H9 (cell line): ENCODE results near the gene ARAP1. TPM values are rescaled to one million over a fixed set of nuclear protein-coding genes. Genes with fewer than 3 reads are reported as not detected.
A peak's percentile ranks its signal among the peaks of the same experiment; 100 is the strongest.

Experiments
- DNase-seq: peaks from one replicate; pipeline ENCODE4 v3.0.0-alpha.2; 2017
- H2AFZ ChIP-seq: one replicate; pipeline ENCODE4 v1.6.1; 2013; ENCODE audit warnings: mild to moderate bottlenecking, low read length, control low read depth, moderate library complexity
- H2AK5ac ChIP-seq: 2 replicates; pipeline ENCODE4 v1.6.1; 2013; ENCODE audit warnings: low read length, control low read depth, mixed read lengths; ENCODE audit not compliant: insufficient read length
- H2BK120ac ChIP-seq: one replicate; pipeline ENCODE4 v1.6.1; 2013; ENCODE audit warnings: low read depth, mild to moderate bottlenecking, low read length, control low read depth, inconsistent platforms; ENCODE audit not compliant: poor library complexity, severe bottlenecking
- H2BK12ac ChIP-seq: 2 replicates; pipeline ENCODE4 v1.6.1; 2013; ENCODE audit warnings: low read length, control low read depth, mixed read lengths, low read depth; ENCODE audit not compliant: insufficient read length
- H2BK15ac ChIP-seq: 2 replicates; pipeline ENCODE4 v1.6.1; 2013; ENCODE audit warnings: low read depth, low read length, control low read depth
- H2BK20ac ChIP-seq: one replicate; pipeline ENCODE4 v1.6.1; 2013; ENCODE audit warnings: low read depth, mild to moderate bottlenecking, low read length, control low read depth, inconsistent platforms; ENCODE audit not compliant: poor library complexity, severe bottlenecking
- H2BK5ac ChIP-seq: 2 replicates; pipeline ENCODE4 v1.6.1; 2013; ENCODE audit warnings: low read length, control low read depth, mixed read lengths; ENCODE audit not compliant: insufficient read length
- H3K14ac ChIP-seq: 2 replicates; pipeline ENCODE4 v1.6.1; 2013; ENCODE audit warnings: low read length, control low read depth; ENCODE audit not compliant: insufficient read depth
- H3K18ac ChIP-seq: 2 replicates; pipeline ENCODE4 v1.6.1; 2013; ENCODE audit warnings: low read depth, mild to moderate bottlenecking, mixed read lengths, low read length, control low read depth; ENCODE audit not compliant: insufficient read length
- H3K23ac ChIP-seq: 2 replicates; pipeline ENCODE4 v1.6.1; 2013; ENCODE audit warnings: low read length, control low read depth, mixed read lengths, low read depth; ENCODE audit not compliant: insufficient read length
- H3K23me2 ChIP-seq: 2 replicates; pipeline ENCODE4 v1.6.1; 2013; ENCODE audit warnings: low read depth, mild to moderate bottlenecking, mixed read lengths, low read length, control low read depth; ENCODE audit not compliant: insufficient read length, poor library complexity, severe bottlenecking
- H3K27ac ChIP-seq: 2 replicates; pipeline ENCODE4 v1.5.1; 2013; ENCODE audit warnings: low read length, control low read depth, mixed read lengths, low read depth; ENCODE audit not compliant: insufficient read length
- H3K27me3 ChIP-seq: 2 replicates; pipeline ENCODE4 v1.6.1; 2013; ENCODE audit warnings: low read length, control low read depth, inconsistent platforms; ENCODE audit not compliant: insufficient read depth
- H3K4ac ChIP-seq: 2 replicates; pipeline ENCODE4 v1.6.1; 2013; ENCODE audit warnings: low read depth, mild to moderate bottlenecking, control low read depth, inconsistent platforms, low read length, moderate library complexity
- H3K4me1 ChIP-seq: 2 replicates; pipeline ENCODE4 v1.6.1; 2013; ENCODE audit warnings: low read length, control low read depth, inconsistent platforms; ENCODE audit not compliant: insufficient read depth
- H3K4me2 ChIP-seq: 2 replicates; pipeline ENCODE4 v1.6.1; 2013; ENCODE audit warnings: low read length, control low read depth, mixed read lengths; ENCODE audit not compliant: insufficient read length, insufficient read depth
- H3K56ac ChIP-seq: 2 replicates; pipeline ENCODE4 v1.6.1; 2013; ENCODE audit warnings: low read depth, mild to moderate bottlenecking, mixed read lengths, low read length, control low read depth; ENCODE audit not compliant: insufficient read length
- H3K79me1 ChIP-seq: 2 replicates; pipeline ENCODE4 v1.6.1; 2013; ENCODE audit warnings: low read depth, mild to moderate bottlenecking, moderate library complexity, low read length, control low read depth, inconsistent platforms; ENCODE audit not compliant: insufficient read depth, poor library complexity, severe bottlenecking
- H3K79me2 ChIP-seq: 2 replicates; pipeline ENCODE4 v1.6.1; 2013; ENCODE audit warnings: low read length, control low read depth, inconsistent platforms; ENCODE audit not compliant: insufficient read depth
- H3K9ac ChIP-seq: 2 replicates; pipeline ENCODE4 v1.6.1; 2013; ENCODE audit warnings: low read length, control low read depth, mixed read lengths; ENCODE audit not compliant: insufficient read length; ENCODE audit errors: extremely low read depth
- H3K9me3 ChIP-seq: one replicate; pipeline ENCODE4 v1.6.1; 2013; ENCODE audit warnings: low read depth, low read length, inconsistent platforms; ENCODE audit not compliant: control insufficient read depth
- H3T11ph ChIP-seq: one replicate; pipeline ENCODE4 v1.6.1; 2013; ENCODE audit warnings: mild to moderate bottlenecking, low read length, control low read depth, inconsistent platforms
- H4K20me1 ChIP-seq: one replicate; pipeline ENCODE4 v1.6.1; 2013; ENCODE audit not compliant: control insufficient read depth, insufficient read length, insufficient read depth
- H4K5ac ChIP-seq: 2 replicates; pipeline ENCODE4 v1.6.1; 2013; ENCODE audit warnings: low read depth, mild to moderate bottlenecking, mixed read lengths, low read length, control low read depth; ENCODE audit not compliant: insufficient read length
- H4K8ac ChIP-seq: replicated peaks from 2 replicates; pipeline ENCODE4 v1.6.1; 2013; ENCODE audit warnings: low read length, control low read depth, mixed read lengths, low read depth; ENCODE audit not compliant: insufficient read length
- H4K91ac ChIP-seq: 2 replicates; pipeline ENCODE4 v1.6.1; 2013; ENCODE audit warnings: low read depth, mild to moderate bottlenecking, moderate library complexity, mixed read lengths, low read length, control low read depth; ENCODE audit not compliant: insufficient read length
- H3K27ac Mint-ChIP-seq, 3 experiments: 2 replicates in 2 of 3; 3 replicates in 1 of 3; pipeline ENCODE4 v1.8.0; 2020 to 2021; ENCODE audit warnings: mixed read lengths in 3 of 3, mild to moderate bottlenecking in 1 of 3, moderate library complexity in 1 of 3
- H3K27me3 Mint-ChIP-seq: 2 replicates; pipeline ENCODE4 v1.8.0; 2021; ENCODE audit warnings: low read depth, mild to moderate bottlenecking, moderate library complexity, mixed read lengths
- H3K36me3 Mint-ChIP-seq, 3 experiments: 2 replicates in 2 of 3; 3 replicates in 1 of 3; pipeline ENCODE4 v1.8.0; 2020 to 2021; ENCODE audit warnings: low read depth in 3 of 3, mixed read lengths in 3 of 3; ENCODE audit not compliant: insufficient read depth in 1 of 3
- H3K4me1 Mint-ChIP-seq, 2 experiments: 2 replicates each; pipeline ENCODE4 v1.8.0; 2020; ENCODE audit warnings: mixed read lengths in 2 of 2
- H3K4me3 Mint-ChIP-seq, 2 experiments: 2 replicates in 1 of 2; 3 replicates in 1 of 2; pipeline ENCODE4 v1.8.0; 2020 to 2021; ENCODE audit warnings: mild to moderate bottlenecking in 2 of 2, mixed read lengths in 2 of 2, moderate library complexity in 1 of 2
- H3K9me3 Mint-ChIP-seq, 2 experiments: 2 replicates in 1 of 2; 3 replicates in 1 of 2; pipeline ENCODE4 v1.8.0; 2020; ENCODE audit warnings: mild to moderate bottlenecking in 2 of 2, mixed read lengths in 2 of 2, moderate library complexity in 1 of 2
- CTCF ChIP-seq: fragments of 200-600 bp; sonication (generic); conservative IDR thresholded peaks from 3 replicates; pipeline ENCODE4 v1.8.0; 2021; ENCODE audit warnings: antibody characterized with exemption, mild to moderate bottlenecking
- WGBS: extraction: QIAGEN DNeasy Blood & Tissue Kit; methylation state at CpG from one replicate; pipeline ENCODE4 v1.1.7; 2013; ENCODE audit warnings: missing lambda C conversion rate, low lambda C conversion rate, mixed read lengths; ENCODE audit not compliant: insufficient read length; ENCODE audit errors: extremely low coverage; 5-methylcytosine and 5-hydroxymethylcytosine counted together
- total RNA-seq: library from RNA; stranded (reverse); gene quantifications from 2 replicates; pipeline ENCODE4 v1.2.1, GENCODE V29; 2021

ARAP1 gene
- total RNA-seq, 1 experiment from 2014 or later, result 59.4 TPM

- peaks cover 4% of the 10 kb centered on the region; the same call in 1 of the 2 replicates for H3K27me3 ChIP-seq
- peak overlapping the region; percentile 22 to 74 for H3K4me3 Mint-ChIP-seq
- H3K27me3 Mint-ChIP-seq, result peaks cover 93% of the 10 kb centered on the region
Observed at GRCh38 chr11:72676861-72677341, 75.3 kb downstream of the ARAP1 start.

More at GRCh38 chr11:72676861-72677341, 75.3 kb downstream of the ARAP1 start:
- no peak overlapping the region for H3K56ac ChIP-seq
- no peak overlapping the region for H4K91ac ChIP-seq
- peaks cover 55 to 73% of the 10 kb centered on the region in 2 experiments for H3K4me1 Mint-ChIP-seq
- H2BK5ac ChIP-seq, result no peak overlapping the region
- DNase-seq, result peak; percentile 94
- no peaks in the 10 kb centered on the region for H3K9me3 ChIP-seq
- H2BK120ac ChIP-seq, result no peak overlapping the region
- H3K23me2 ChIP-seq, result peaks cover 8% of the 10 kb centered on the region
- no peak overlapping the region for H3K27ac ChIP-seq
- H3K36me3 Mint-ChIP-seq, result no peaks in the 10 kb centered on the region
- H3K18ac ChIP-seq, result no peak overlapping the region
- no peak overlapping the region for H3K9ac ChIP-seq
- no peak overlapping the region for H3K4ac ChIP-seq
- no peak overlapping the region for H2BK20ac ChIP-seq
- no peak overlapping the region for H3K27ac Mint-ChIP-seq
- H3K9me3 Mint-ChIP-seq, result no peaks in the 10 kb centered on the region; a peak in 2 of 5 replicates
- H3K79me2 ChIP-seq, result no peaks in the 10 kb centered on the region
- no peak overlapping the region for H2BK15ac ChIP-seq
- H3K4me2 ChIP-seq, result peak overlapping the region; percentile 55
- no peak overlapping the region for H2AK5ac ChIP-seq
- H3K23ac ChIP-seq, result no peak overlapping the region
- no peak overlapping the region for H3K14ac ChIP-seq
- no peaks in the 10 kb centered on the region for H4K20me1 ChIP-seq
- whole genome bisulfite sequencing, result no CpG with 5 or more reads among the region's 30 CpGs
- no peak overlapping the region for H2AFZ ChIP-seq
- H2BK12ac ChIP-seq, result no peak overlapping the region
- H3T11ph ChIP-seq, result no peak overlapping the region
- no peak for TF ChIP-seq CTCF
- no peak overlapping the region for H4K5ac ChIP-seq
- H3K4me1 ChIP-seq, result no peaks in the 10 kb centered on the region; the same call in 1 of the 2 replicates
- H3K79me1 ChIP-seq, result no peaks in the 10 kb centered on the region
- H4K8ac ChIP-seq, result no peak overlapping the region
